H7 (cell line): ENCODE data around the gene PTPRT. TPM values are rescaled to one million over a fixed set of nuclear protein-coding genes. Genes with fewer than 3 reads are reported as not detected.

Experiments
- DNase-seq: peaks from one replicate; pipeline ENCODE4 v3.0.0; 2012
- H3K27me3 ChIP-seq: 2 replicates; pipeline ENCODE4 v1.6.0; 2011; ENCODE audit warnings: mild to moderate bottlenecking, low read length; ENCODE audit not compliant: control insufficient read depth, insufficient read depth
- H3K36me3 ChIP-seq: replicated peaks from 2 replicates; pipeline ENCODE4 v1.5.1; 2011; ENCODE audit warnings: low read length; ENCODE audit not compliant: control insufficient read depth, insufficient read depth
- H3K4me3 ChIP-seq: 2 replicates; pipeline ENCODE4 v1.5.1; 2011; ENCODE audit warnings: low read depth, mild to moderate bottlenecking, control low read depth, low read length, moderate library complexity; ENCODE audit not compliant: insufficient read depth
- total RNA-seq: library from RNA; depleted of rRNA; stranded (reverse); fragments of >200 nt; shearing (Covaris generic); gene quantifications from 2 replicates; pipeline ENCODE4 v1.2.3, GENCODE V29; 2014

Gene PTPRT
- total RNA-seq, 1 experiment from 2014 or later: 0.07 TPM

DNA sequence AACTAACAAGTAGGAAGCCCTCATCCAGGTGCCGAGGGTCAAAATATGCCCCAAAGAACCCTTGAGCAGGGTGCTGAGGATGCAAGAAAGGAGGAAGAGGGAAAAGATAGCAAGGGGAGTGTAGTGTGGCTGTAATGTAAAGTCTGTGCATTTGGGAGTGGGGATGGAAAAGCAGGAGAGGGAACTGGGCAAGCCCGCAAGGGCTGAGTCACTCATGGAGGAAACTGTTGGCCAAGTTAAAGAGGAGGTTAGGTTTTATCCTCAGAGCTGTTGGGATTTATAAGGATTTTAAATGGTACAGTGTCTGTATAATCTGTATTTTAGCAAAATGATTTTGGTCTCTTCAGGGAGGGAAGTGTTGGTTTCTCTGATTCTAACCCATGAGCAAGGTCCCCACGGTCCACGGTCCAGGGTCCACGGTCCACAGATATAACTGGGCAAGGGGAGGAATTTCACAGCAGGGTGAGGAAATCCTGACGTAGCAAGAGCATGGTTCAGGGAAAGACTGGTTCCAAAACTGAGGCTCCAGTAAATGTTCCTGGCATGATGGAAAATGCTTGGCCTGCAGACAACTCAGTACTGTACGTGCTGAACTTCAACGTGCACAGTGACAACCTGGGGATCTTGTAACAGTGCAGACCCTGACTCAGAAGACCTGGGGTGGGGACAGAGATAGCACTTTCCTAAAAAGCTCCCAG is 759.8 kb downstream of the PTPRT start:
- no peaks in the 10 kb centered on the region for H3K36me3 ChIP-seq
- no peaks in the 10 kb centered on the region for H3K27me3 ChIP-seq
- no peak for DNase-seq
- H3K4me3 ChIP-seq: no peak overlapping the region

DNA sequence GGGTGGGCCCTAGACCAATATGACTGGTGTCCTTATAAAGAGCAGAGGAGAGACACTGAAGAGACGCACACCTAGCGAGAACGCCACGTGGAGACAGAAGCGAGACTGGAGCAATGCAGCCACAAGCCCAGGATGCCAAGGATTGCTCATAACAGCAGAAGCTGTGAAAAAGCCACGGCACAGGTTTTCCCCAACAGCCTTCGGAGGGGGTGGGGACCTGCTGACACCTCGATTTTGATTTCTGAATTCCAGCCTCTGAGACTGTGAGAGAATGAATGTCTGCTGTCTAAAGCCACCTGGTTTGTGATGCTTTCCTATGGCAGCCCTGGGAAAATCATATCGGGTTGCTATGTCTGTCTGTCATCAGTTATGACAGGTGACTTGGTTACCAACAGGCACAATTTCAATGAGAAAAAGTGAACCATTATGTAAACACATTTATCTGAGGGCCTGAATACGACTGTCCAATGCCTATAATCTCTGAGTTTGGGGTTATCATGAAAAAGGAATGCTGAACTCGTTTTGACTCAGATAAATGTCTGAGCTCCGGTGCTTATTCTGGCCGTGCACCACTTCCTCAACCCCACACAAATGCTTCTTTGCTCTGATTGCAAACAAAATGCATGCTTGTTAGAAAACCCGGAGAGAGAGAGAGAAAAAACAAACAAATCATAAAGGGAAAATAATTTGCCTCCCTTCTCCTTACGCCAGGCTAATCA is 769.7 kb downstream of the PTPRT start:
- Histone ChIP-seq H3K36me3 (no peaks in the 10 kb centered on the region), H3K4me3 (no peak overlapping the region), H3K27me3 (no peaks in the 10 kb centered on the region)
- DNase-seq: no peak

DNA sequence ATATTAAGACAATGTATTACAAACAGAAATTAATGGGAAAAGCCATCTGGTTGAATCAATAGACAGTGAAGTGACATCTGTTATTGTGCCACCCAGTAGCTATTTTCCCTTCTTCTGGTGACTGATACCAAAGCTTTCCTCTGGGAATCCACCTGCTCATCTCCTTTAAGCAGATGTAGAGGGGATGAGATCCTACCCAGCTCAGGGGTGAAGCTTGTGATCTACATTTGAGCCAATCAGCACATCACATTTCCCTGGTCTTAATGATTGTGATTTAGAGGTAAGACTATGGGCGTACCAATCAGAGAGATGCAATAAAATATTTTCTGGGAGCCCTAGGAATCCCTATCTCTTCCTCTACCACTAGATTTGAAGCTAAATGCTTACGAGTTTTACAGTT is 782.9 kb downstream of the PTPRT start:
- no peak for DNase-seq
- H3K4me3 ChIP-seq: no peak overlapping the region
- H3K27me3 ChIP-seq: no peaks in the 10 kb centered on the region
- no peaks in the 10 kb centered on the region for H3K36me3 ChIP-seq

DNA sequence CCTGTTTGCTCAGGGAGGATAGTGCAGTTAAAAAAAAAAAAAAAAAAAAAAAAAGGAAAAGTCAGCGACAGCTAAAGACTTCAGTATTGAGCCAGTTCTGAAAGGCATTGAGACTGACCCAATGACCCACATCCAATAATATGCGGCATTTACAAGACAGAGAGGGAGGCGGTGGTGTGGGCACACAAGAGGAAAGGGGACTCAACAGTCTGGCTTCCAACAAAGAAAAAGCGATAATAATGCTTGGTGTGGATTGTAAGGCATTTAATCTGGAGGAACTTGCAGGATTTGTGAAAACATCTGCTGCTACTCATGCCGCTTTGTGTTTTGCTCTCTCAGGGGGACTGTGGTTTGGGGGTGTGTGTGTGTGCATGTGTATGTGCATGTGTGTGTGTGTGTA is 787.3 kb downstream of the PTPRT start:
- no peaks in the 10 kb centered on the region for H3K27me3 ChIP-seq

DNA sequence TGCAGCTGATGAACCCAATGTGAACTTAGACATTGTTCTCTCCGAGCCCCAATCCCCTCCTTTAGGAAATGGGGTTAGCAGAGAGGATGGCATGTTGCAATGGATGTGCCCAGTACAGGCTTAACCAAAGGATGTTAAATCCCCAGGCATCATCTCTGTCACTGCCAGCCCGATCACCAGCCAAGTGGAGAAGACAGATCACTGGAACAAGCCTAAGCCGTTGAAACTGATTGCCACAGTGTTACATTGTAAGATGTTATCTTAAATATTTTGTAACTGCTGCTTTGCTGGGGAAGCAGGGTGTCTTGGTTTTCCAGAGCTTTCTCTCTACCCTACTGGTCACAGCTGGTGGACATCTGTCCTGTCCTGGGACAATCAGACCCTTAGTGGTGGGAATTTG is 788.1 kb downstream of the PTPRT start:
- Histone ChIP-seq H3K27me3 (no peaks in the 10 kb centered on the region), H3K36me3 (no peaks in the 10 kb centered on the region), H3K4me3 (no peak overlapping the region)
- no peak for DNase-seq

More for the DNA sequence above, 787.3 kb downstream of the PTPRT start:
- no peaks in the 10 kb centered on the region for H3K36me3 ChIP-seq
- no peak overlapping the region for H3K4me3 ChIP-seq
- DNase-seq: no peak

DNA sequence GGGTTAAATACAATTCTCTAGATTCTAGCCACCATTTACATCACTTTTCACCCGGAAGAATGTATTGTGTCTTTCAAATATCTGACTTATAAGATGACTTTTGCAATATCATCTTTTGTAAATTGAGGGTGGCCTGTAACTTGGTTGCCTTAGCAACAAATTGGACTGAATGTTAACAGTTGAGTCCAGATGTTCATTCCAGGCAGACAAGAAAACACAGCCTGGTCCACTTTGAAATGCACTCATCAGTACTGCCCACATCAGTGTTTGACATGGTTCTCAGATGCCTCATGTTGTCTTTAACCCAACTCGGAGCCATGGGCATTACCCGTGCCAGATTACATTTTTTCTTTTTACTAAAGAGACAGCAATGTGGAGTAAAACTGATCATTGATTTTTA is 789.9 kb downstream of the PTPRT start:
- no peak overlapping the region for H3K4me3 ChIP-seq
- no peak for DNase-seq
- no peaks in the 10 kb centered on the region for H3K36me3 ChIP-seq
- no peaks in the 10 kb centered on the region for H3K27me3 ChIP-seq

DNA sequence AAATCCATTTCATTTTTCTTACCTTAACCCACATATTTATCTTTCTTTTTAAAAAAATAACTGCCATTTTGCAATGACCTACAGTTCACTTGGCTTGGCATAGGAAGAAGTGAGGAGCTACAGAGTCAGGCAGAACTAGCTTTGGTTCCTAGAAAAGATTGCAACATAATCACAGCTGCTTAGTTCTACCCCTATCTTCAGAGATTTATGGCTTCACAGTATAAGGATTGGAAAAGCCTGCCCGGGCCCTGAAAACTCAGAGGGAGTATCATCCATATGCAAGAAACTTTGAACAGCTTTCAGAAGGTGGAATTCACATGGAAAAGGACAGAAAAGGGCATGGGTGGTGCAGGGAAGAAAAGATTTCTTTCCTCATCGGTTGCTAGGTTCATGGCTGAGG is 797.3 kb downstream of the PTPRT start:
- no peak for DNase-seq
- Histone ChIP-seq H3K4me3 (no peak overlapping the region), H3K27me3 (no peaks in the 10 kb centered on the region), H3K36me3 (no peaks in the 10 kb centered on the region)

DNA sequence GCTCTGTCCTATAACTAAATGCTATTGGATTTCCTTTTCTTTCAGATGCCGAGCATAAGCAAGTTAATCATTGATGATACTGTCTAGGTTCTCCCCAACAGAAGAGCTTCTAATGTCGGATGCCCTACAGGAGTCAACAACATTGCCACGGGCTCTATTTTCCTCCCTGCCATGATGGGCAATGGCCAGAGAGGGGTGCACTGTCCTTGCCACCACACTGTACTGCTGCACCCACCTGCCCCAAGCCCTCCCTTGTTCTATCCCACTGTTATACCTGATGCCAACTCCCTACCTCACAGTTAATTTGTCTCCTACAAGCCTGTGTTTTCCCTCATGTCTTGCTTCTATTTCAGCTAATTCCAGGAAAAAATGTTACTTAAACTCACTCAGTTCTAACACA is 797.9 kb downstream of the PTPRT start:
- no peak overlapping the region for H3K4me3 ChIP-seq
- H3K27me3 ChIP-seq: no peaks in the 10 kb centered on the region
- no peaks in the 10 kb centered on the region for H3K36me3 ChIP-seq
- no peak for DNase-seq

DNA sequence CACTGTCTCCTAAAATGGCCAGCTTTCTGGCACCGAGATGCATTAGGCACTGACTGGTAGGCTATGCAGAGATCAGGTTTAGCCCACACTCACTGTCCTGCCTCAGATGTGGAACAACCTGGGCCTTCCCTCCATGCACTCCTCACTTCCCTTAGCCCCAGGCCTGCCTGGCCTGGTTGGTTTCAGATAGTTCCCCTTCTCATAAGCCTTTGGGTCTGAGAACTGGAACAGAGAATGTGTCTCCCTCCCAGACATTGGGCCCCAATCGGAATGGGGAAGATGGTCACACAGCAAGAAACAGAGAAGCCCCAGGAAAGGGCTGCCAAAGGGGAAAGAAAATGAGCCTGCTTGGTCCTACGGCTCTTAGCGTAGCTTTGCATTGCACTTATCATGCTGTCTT is 809.4 kb downstream of the PTPRT start:
- Histone ChIP-seq H3K27me3 (no peaks in the 10 kb centered on the region), H3K36me3 (no peaks in the 10 kb centered on the region), H3K4me3 (no peak overlapping the region)
- DNase-seq: no peak

DNA sequence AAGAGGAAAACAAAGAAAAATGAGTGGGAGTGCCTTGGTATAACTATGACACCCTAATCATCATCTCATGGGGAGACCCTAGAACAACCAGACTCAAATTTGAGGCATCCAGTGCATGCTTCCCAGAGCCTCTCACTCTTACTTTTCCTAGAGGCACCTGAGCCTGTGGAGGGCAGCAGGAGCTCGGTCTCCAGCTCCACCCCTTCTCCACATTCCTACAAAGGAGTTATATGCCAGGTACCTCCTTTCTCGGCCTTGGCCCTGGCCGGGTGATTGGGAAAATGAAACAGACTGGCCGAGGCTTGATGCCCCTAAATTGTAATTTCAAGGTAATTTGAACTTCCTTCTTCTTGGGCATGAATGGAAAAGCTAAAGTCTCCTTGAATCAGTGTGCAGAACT is 810.3 kb downstream of the PTPRT start:
- no peaks in the 10 kb centered on the region for H3K36me3 ChIP-seq
- DNase-seq: no peak

DNA sequence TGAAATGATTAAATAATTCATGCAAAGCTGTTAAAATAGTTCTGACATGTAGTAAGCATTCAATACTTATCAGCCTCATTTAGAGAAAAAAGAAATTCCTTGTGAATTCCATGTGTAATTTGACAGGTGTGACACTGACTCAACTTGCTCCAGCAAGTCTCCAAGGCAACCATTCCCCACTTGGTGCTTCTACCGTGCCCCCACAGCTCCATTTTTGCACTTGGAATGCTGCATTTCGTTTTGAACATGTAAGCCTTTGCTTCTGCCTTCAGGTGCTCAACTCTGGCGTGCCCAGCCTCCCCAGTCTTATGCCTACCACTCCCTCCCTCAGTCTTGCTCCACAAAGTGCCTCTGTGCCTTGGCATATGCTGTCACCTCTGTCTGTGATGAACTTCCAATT is 810.9 kb downstream of the PTPRT start:
- DNase-seq: no peak
- Histone ChIP-seq H3K36me3 (no peaks in the 10 kb centered on the region), H3K27me3 (no peaks in the 10 kb centered on the region), H3K4me3 (no peak overlapping the region)

More for the DNA sequence above, 810.3 kb downstream of the PTPRT start:
- Histone ChIP-seq H3K4me3 (no peak overlapping the region), H3K27me3 (no peaks in the 10 kb centered on the region)

DNA sequence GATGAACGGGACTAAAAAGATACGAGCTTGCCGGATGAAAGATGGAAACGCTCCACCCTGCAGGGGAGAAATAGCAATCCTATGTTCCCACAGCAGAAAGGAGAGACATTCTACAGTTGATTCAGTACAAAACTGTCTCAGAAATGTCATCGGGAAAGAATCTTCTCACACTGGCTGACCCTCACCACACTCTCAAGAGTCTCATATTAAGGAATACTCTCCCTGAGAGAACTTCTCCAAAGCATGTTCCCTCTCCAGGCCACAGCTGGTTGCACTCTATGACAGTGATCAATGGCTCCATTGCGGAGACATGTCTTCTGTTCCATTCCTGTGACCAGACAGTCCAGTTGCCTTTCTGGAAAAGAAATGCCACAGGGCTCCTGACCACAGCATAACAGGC is 813.6 kb downstream of the PTPRT start:
- no peak overlapping the region for H3K4me3 ChIP-seq
- no peak for DNase-seq
- H3K36me3 ChIP-seq: no peaks in the 10 kb centered on the region
- no peaks in the 10 kb centered on the region for H3K27me3 ChIP-seq

DNA sequence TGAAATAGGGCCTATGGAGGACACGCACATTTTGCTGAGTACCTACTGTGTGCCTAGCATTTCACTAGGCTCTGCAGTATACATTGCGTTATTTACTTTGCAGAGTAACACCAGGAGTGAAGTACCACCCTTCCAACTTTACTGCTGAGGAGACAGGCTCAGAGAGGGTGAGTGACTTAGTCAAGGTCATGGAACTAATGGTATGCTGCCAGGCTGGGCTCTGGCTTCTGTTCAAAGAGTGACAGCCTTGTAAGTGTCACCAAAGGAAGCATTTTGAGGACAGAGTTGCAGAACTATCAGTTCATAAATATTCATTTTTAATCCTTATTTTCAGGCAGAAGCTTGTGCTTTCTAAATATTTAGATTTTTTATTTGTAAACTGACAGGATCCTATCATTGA is 816.7 kb downstream of the PTPRT start:
- Histone ChIP-seq H3K36me3 (no peaks in the 10 kb centered on the region), H3K4me3 (no peak overlapping the region), H3K27me3 (no peaks in the 10 kb centered on the region)
- no peak for DNase-seq

DNA sequence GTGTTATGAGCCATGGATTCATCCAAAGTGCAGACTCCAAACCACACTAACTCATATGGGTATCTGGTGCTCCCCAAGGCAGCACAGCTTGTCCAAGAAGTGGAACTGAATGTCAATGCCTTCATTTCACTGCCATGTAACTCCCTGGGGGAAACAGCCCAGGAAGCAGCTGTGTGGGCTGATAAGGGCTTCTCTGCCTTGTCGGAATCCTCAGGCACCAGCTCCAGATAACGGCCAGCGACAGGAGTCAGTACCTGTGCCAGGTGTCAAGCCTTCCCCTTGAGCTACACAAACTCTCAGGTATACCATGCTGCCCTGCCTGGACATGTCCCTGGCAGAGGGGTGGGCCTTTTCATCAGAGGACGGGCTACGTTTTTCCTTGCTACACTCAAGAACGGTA is 819.6 kb downstream of the PTPRT start:
- Histone ChIP-seq H3K36me3 (no peaks in the 10 kb centered on the region), H3K4me3 (no peak overlapping the region), H3K27me3 (no peaks in the 10 kb centered on the region)
- no peak for DNase-seq

DNA sequence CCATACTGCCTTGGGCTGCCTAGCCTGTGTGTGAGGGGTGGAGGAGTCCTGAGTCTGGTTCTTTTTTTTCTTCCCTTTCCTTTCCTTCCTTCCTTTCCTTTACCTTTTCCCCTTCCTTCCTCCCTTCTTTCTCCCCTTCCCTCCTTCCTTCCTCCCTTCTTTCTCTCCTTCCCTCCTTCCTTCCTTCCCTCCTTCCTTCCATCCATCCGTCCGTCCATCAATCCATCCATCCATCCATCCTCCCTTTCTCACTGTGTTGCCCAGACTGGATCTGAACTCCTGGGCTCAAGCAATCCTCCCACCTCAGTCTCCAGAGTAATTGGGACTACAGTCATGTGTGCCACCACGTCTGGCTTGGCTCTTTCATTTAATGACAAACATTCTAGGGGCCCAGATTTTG is 820.8 kb downstream of the PTPRT start:
- no peaks in the 10 kb centered on the region for H3K36me3 ChIP-seq
- DNase-seq: no peak
- no peaks in the 10 kb centered on the region for H3K27me3 ChIP-seq
- H3K4me3 ChIP-seq: no peak overlapping the region
